Astrocyte (in vitro differentiated cells and primary cell): ENCODE measurements around the gene ARVCF. TPM values are rescaled to one million over a fixed set of nuclear protein-coding genes. Genes with fewer than 3 reads are reported as not detected.

Experiments
- DNase-seq: peaks from one replicate; pipeline ENCODE4 v3.0.0-alpha.2; 2010; ENCODE audit warnings: low read depth
- FAIRE-seq: peaks from 2 replicates; lab custom pipeline; 2011; peaks lifted over from hg19 to GRCh38; lab: Jason Lieb, UNC
- H2AFZ ChIP-seq: 2 replicates; pipeline ENCODE4 v1.6.0; 2012; ENCODE audit warnings: low read depth, low read length, inconsistent platforms
- H3K27ac ChIP-seq: 2 replicates; pipeline ENCODE4 v1.5.1; 2011; ENCODE audit warnings: low read depth, low read length, inconsistent platforms
- H3K27me3 ChIP-seq: 2 replicates; pipeline ENCODE4 v1.6.0; 2011; ENCODE audit warnings: low read length, inconsistent platforms; ENCODE audit not compliant: insufficient read depth
- H3K36me3 ChIP-seq: 2 replicates; pipeline ENCODE4 v1.5.1; 2011; ENCODE audit warnings: low read length, inconsistent platforms; ENCODE audit not compliant: insufficient read depth
- H3K4me1 ChIP-seq: 2 replicates; pipeline ENCODE4 v1.5.1; 2011; ENCODE audit warnings: low read length, inconsistent platforms; ENCODE audit not compliant: insufficient read depth
- H3K4me2 ChIP-seq: 2 replicates; pipeline ENCODE4 v1.6.0; 2012; ENCODE audit warnings: low read length, inconsistent platforms
- H3K4me3 ChIP-seq: 2 replicates; pipeline ENCODE4 v1.5.1; 2011; ENCODE audit warnings: low read depth, mild to moderate bottlenecking, low read length, inconsistent platforms; ENCODE audit not compliant: insufficient read depth
- H3K79me2 ChIP-seq: 2 replicates; pipeline ENCODE4 v1.6.0; 2012; ENCODE audit warnings: mild to moderate bottlenecking, low read length, inconsistent platforms; ENCODE audit not compliant: insufficient read depth
- H3K9ac ChIP-seq: 2 replicates; pipeline ENCODE4 v1.6.0; 2012; ENCODE audit warnings: mild to moderate bottlenecking, low read length, inconsistent platforms
- H3K9me3 ChIP-seq: 2 replicates; pipeline ENCODE4 v1.5.1; 2012; ENCODE audit warnings: low read depth, mild to moderate bottlenecking, low read length, inconsistent platforms; ENCODE audit not compliant: insufficient read depth
- H4K20me1 ChIP-seq: 2 replicates; pipeline ENCODE4 v1.6.0; 2012; ENCODE audit warnings: low read length, inconsistent platforms; ENCODE audit not compliant: insufficient read depth
- H3K27ac Mint-ChIP-seq: one replicate; pipeline ENCODE4 v1.8.0; 2021; ENCODE audit warnings: mild to moderate bottlenecking, mixed read lengths; ENCODE audit not compliant: unreplicated experiment
- H3K27me3 Mint-ChIP-seq: one replicate; pipeline ENCODE4 v1.8.0; 2021; ENCODE audit warnings: low read depth, mixed read lengths; ENCODE audit not compliant: unreplicated experiment
- H3K36me3 Mint-ChIP-seq: one replicate; pipeline ENCODE4 v1.8.0; 2021; ENCODE audit warnings: low read depth, mixed read lengths; ENCODE audit not compliant: unreplicated experiment
- H3K4me1 Mint-ChIP-seq: one replicate; pipeline ENCODE4 v1.8.0; 2021; ENCODE audit warnings: low read depth, mixed read lengths; ENCODE audit not compliant: unreplicated experiment
- H3K4me3 Mint-ChIP-seq: one replicate; pipeline ENCODE4 v1.8.0; 2021; ENCODE audit warnings: mild to moderate bottlenecking, moderate library complexity, mixed read lengths; ENCODE audit not compliant: unreplicated experiment
- H3K9me3 Mint-ChIP-seq: one replicate; pipeline ENCODE4 v1.8.0; 2021; ENCODE audit warnings: mild to moderate bottlenecking, mixed read lengths; ENCODE audit not compliant: unreplicated experiment
- EZH2 ChIP-seq: IDR thresholded peaks from 2 replicates; pipeline ENCODE4 v1.6.1; 2012; ENCODE audit warnings: mild to moderate bottlenecking, low read length, inconsistent platforms; ENCODE audit not compliant: insufficient read depth
- total RNA-seq: library from RNA; stranded (reverse); gene quantifications from 2 replicates; pipeline ENCODE4 v1.2.1, GENCODE V29; 2021
- TF ChIP-seq, protein P1 (sequence below): IDR thresholded peaks from 2 replicates; pipeline ENCODE4 v1.5.1; 2011; ENCODE audit warnings: low read depth, mild to moderate bottlenecking, inconsistent platforms, low read length, moderate library complexity; ENCODE audit not compliant: insufficient read depth

ARVCF gene
- total RNA-seq, 1 donor from 2014 or later = 17.9 TPM

DNA sequence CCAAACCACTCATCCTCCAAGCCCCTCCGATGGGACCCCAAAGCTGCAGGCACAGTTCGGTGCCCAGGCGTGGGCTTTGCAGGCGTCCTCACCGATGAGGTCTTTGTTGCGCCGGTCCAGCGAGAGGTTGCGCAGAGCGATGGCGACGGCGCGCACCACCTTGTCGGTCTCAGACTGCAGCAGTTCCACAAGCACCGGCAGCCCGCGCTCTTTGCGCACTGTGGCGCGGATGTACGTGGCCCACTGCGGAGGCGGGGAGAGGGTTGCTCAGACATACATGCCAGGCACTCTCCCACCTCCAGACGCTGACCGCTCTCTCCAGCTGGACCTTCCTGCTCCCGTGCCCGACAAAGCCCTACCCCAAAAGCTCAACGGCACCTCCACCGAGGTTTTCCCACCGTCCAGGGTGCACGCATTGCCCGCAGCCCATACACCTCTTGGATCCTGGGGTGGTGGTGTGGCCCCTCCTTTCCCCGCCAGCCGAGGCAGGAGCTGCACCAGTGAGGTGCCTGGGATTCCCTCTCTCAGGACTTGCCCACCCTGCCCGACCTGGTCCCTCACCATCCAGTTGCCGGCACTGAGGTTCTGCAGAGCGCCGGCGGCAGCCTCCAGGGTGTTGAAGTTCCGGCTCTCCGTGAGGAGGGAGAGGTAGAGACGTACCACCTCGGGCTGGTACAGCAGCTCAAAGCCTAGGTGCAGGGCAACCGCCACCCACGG is 42.9 kb downstream of the ARVCF start:
- Histone ChIP-seq H3K4me3 (no peak overlapping the region), H3K9me3 (no peaks in the 10 kb centered on the region), H3K79me2 (no peaks in the 10 kb centered on the region), H3K36me3 (no peaks in the 10 kb centered on the region), H4K20me1 (peaks cover 25% of the 10 kb centered on the region), H3K4me2 (no peak overlapping the region), H2AFZ (no peak overlapping the region), H3K27me3 (no peaks in the 10 kb centered on the region), H3K9ac (no peak overlapping the region), H3K4me1 (peaks cover 10% of the 10 kb centered on the region), H3K27ac (no peak overlapping the region)
- no peak overlapping the region for H3K27ac Mint-ChIP-seq
- H3K9me3 Mint-ChIP-seq = no peaks in the 10 kb centered on the region
- no peak for TF ChIP-seq EZH2
- TF ChIP-seq, protein P1, sequence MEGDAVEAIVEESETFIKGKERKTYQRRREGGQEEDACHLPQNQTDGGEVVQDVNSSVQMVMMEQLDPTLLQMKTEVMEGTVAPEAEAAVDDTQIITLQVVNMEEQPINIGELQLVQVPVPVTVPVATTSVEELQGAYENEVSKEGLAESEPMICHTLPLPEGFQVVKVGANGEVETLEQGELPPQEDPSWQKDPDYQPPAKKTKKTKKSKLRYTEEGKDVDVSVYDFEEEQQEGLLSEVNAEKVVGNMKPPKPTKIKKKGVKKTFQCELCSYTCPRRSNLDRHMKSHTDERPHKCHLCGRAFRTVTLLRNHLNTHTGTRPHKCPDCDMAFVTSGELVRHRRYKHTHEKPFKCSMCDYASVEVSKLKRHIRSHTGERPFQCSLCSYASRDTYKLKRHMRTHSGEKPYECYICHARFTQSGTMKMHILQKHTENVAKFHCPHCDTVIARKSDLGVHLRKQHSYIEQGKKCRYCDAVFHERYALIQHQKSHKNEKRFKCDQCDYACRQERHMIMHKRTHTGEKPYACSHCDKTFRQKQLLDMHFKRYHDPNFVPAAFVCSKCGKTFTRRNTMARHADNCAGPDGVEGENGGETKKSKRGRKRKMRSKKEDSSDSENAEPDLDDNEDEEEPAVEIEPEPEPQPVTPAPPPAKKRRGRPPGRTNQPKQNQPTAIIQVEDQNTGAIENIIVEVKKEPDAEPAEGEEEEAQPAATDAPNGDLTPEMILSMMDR = no peak
- H3K36me3 Mint-ChIP-seq = no peaks in the 10 kb centered on the region
- FAIRE-seq (no peak), DNase-seq (no peak)
- H3K27me3 Mint-ChIP-seq = no peaks in the 10 kb centered on the region
- no peak overlapping the region for H3K4me3 Mint-ChIP-seq
- peaks cover 3% of the 10 kb centered on the region for H3K4me1 Mint-ChIP-seq

DNA sequence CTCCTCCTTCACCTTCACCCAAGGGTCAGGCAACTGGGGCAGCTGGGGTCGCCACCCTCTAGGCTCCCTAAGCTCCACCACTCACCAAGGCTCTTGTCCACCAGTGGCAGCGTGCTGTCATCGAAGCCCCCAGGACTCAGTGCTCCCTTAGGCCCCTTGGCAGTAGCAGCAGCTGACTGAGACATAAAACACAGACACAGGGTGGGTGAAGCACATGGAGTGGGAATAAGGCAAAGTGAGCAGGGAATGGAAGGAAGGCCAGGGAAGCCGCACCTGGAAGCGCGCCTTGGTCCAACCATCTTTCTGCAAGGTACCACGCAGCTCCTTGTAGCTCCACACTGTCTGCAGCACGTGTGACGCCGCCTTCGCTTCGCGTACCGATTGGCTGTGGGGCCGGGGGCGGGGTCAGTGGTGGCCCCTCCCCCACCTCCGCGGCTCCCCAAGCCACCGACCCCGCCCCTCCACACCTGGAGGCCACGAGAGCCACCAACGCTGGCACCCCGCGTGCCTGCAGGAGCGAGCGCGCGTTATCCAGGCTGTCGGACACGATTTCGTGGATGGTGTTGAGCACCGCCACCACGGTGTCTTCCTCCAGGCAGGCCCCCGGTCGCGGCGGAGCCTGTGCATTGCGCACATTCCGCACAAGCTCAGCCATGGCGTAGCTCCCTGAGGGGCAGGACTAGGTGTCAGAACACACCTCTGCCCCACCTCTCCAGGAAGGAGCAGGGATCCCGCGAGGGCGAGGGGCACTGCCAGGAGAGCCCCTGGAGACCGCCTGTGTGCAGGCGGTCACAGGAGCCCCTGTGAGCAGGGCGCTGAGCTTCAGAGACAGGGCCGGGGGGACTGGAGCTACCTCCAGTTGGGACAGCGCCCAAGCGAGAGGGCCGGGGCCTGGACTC is 43.7 kb downstream of the ARVCF start:
- Mint-ChIP-seq H3K27me3 (no peaks in the 10 kb centered on the region), H3K36me3 (no peaks in the 10 kb centered on the region), H3K4me1 (peaks cover 3% of the 10 kb centered on the region), H3K9me3 (no peaks in the 10 kb centered on the region), H3K4me3 (no peak overlapping the region), H3K27ac (no peak overlapping the region)
- DNase-seq = no peak
- H3K79me2 ChIP-seq = no peaks in the 10 kb centered on the region
- H3K9ac ChIP-seq = no peak overlapping the region
- H3K4me2 ChIP-seq = no peak overlapping the region
- no peaks in the 10 kb centered on the region for H3K27me3 ChIP-seq
- H3K27ac ChIP-seq = no peak overlapping the region
- H3K4me3 ChIP-seq = no peak overlapping the region
- no peaks in the 10 kb centered on the region for H3K36me3 ChIP-seq
- H3K9me3 ChIP-seq = no peaks in the 10 kb centered on the region
- H3K4me1 ChIP-seq = peaks cover 10% of the 10 kb centered on the region
- H4K20me1 ChIP-seq = peaks cover 25% of the 10 kb centered on the region
- no peak for FAIRE-seq
- no peak overlapping the region for H2AFZ ChIP-seq
- TF ChIP-seq EZH2 = no peak
- TF ChIP-seq, protein P1 = no peak
